Astrocyte (in vitro differentiated cells and primary cell): ENCODE data around the gene SUN1. TPM values are rescaled to one million over a fixed set of nuclear protein-coding genes. Genes with fewer than 3 reads are reported as not detected.

Experiments used
- DNase-seq: peaks from one replicate; pipeline ENCODE4 v3.0.0-alpha.2; 2010; ENCODE audit warnings: low read depth
- FAIRE-seq: peaks from 2 replicates; lab custom pipeline; 2011; peaks lifted over from hg19 to GRCh38; lab: Jason Lieb, UNC
- H2AFZ ChIP-seq: 2 replicates; pipeline ENCODE4 v1.6.0; 2012; ENCODE audit warnings: low read depth, low read length, inconsistent platforms
- H3K27ac ChIP-seq: 2 replicates; pipeline ENCODE4 v1.5.1; 2011; ENCODE audit warnings: low read depth, low read length, inconsistent platforms
- H3K27me3 ChIP-seq: 2 replicates; pipeline ENCODE4 v1.6.0; 2011; ENCODE audit warnings: low read length, inconsistent platforms; ENCODE audit not compliant: insufficient read depth
- H3K36me3 ChIP-seq: 2 replicates; pipeline ENCODE4 v1.5.1; 2011; ENCODE audit warnings: low read length, inconsistent platforms; ENCODE audit not compliant: insufficient read depth
- H3K4me1 ChIP-seq: 2 replicates; pipeline ENCODE4 v1.5.1; 2011; ENCODE audit warnings: low read length, inconsistent platforms; ENCODE audit not compliant: insufficient read depth
- H3K4me2 ChIP-seq: 2 replicates; pipeline ENCODE4 v1.6.0; 2012; ENCODE audit warnings: low read length, inconsistent platforms
- H3K4me3 ChIP-seq: 2 replicates; pipeline ENCODE4 v1.5.1; 2011; ENCODE audit warnings: low read depth, mild to moderate bottlenecking, low read length, inconsistent platforms; ENCODE audit not compliant: insufficient read depth
- H3K79me2 ChIP-seq: 2 replicates; pipeline ENCODE4 v1.6.0; 2012; ENCODE audit warnings: mild to moderate bottlenecking, low read length, inconsistent platforms; ENCODE audit not compliant: insufficient read depth
- H3K9ac ChIP-seq: 2 replicates; pipeline ENCODE4 v1.6.0; 2012; ENCODE audit warnings: mild to moderate bottlenecking, low read length, inconsistent platforms
- H3K9me3 ChIP-seq: 2 replicates; pipeline ENCODE4 v1.5.1; 2012; ENCODE audit warnings: low read depth, mild to moderate bottlenecking, low read length, inconsistent platforms; ENCODE audit not compliant: insufficient read depth
- H4K20me1 ChIP-seq: 2 replicates; pipeline ENCODE4 v1.6.0; 2012; ENCODE audit warnings: low read length, inconsistent platforms; ENCODE audit not compliant: insufficient read depth
- H3K27ac Mint-ChIP-seq: one replicate; pipeline ENCODE4 v1.8.0; 2021; ENCODE audit warnings: mild to moderate bottlenecking, mixed read lengths; ENCODE audit not compliant: unreplicated experiment
- H3K27me3 Mint-ChIP-seq: one replicate; pipeline ENCODE4 v1.8.0; 2021; ENCODE audit warnings: low read depth, mixed read lengths; ENCODE audit not compliant: unreplicated experiment
- H3K36me3 Mint-ChIP-seq: one replicate; pipeline ENCODE4 v1.8.0; 2021; ENCODE audit warnings: low read depth, mixed read lengths; ENCODE audit not compliant: unreplicated experiment
- H3K4me1 Mint-ChIP-seq: one replicate; pipeline ENCODE4 v1.8.0; 2021; ENCODE audit warnings: low read depth, mixed read lengths; ENCODE audit not compliant: unreplicated experiment
- H3K4me3 Mint-ChIP-seq: one replicate; pipeline ENCODE4 v1.8.0; 2021; ENCODE audit warnings: mild to moderate bottlenecking, moderate library complexity, mixed read lengths; ENCODE audit not compliant: unreplicated experiment
- H3K9me3 Mint-ChIP-seq: one replicate; pipeline ENCODE4 v1.8.0; 2021; ENCODE audit warnings: mild to moderate bottlenecking, mixed read lengths; ENCODE audit not compliant: unreplicated experiment
- EZH2 ChIP-seq: IDR thresholded peaks from 2 replicates; pipeline ENCODE4 v1.6.1; 2012; ENCODE audit warnings: mild to moderate bottlenecking, low read length, inconsistent platforms; ENCODE audit not compliant: insufficient read depth
- total RNA-seq: library from RNA; stranded (reverse); gene quantifications from 2 replicates; pipeline ENCODE4 v1.2.1, GENCODE V29; 2021
- TF ChIP-seq, protein P1 (sequence below): IDR thresholded peaks from 2 replicates; pipeline ENCODE4 v1.5.1; 2011; ENCODE audit warnings: low read depth, mild to moderate bottlenecking, inconsistent platforms, low read length, moderate library complexity; ENCODE audit not compliant: insufficient read depth

The SUN1 gene
- total RNA-seq, 1 donor from 2014 or later: 121 TPM

DNA sequence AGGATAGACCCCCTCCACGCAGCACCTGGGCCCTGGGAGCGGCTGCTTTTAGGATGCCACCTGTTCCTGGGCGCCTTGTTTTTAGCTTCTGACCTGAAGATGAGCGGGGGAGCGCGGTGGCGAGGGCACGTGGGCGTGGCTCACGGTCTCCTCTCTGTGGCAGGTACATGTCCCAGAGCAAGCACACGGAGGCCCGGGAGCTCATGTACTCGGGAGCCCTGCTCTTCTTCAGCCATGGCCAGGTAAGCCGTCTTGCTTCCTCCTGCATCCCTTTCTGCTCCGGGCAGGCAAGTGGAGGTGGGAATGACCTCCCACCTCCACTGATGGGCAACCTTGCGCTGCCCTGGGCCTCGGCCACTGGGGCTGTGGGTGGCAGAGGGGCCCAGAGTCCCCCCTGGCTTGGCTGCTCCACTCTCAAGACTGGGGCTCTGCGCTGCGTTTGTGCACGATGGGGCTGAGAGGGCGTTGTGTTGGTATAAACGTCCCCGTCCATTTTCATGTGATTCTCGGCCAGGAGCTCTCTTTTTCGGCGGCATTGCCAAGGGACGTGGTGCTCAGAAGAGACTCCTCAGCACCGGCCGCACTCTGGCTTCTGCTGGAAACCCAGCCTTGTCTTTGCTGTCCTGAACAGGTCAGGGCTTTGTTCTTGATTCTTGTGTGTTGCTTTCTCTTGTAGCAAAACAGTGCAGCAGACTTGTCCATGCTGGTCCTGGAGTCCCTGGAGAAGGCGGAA, 53.8 kb downstream of the SUN1 start:
- Histone ChIP-seq H3K36me3 (no peaks in the 10 kb centered on the region), H3K27me3 (no peaks in the 10 kb centered on the region), H4K20me1 (peaks cover 83% of the 10 kb centered on the region), H2AFZ (no peak overlapping the region), H3K27ac (no peak overlapping the region), H3K79me2 (peaks cover 74% of the 10 kb centered on the region), H3K4me2 (no peak overlapping the region), H3K9ac (no peak overlapping the region), H3K9me3 (no peaks in the 10 kb centered on the region), H3K4me3 (no peak overlapping the region), H3K4me1 (no peaks in the 10 kb centered on the region)
- Mint-ChIP-seq H3K27ac (no peak overlapping the region), H3K27me3 (no peaks in the 10 kb centered on the region), H3K4me1 (peaks cover 6% of the 10 kb centered on the region), H3K9me3 (no peaks in the 10 kb centered on the region), H3K4me3 (no peak overlapping the region), H3K36me3 (peaks cover 10% of the 10 kb centered on the region)
- FAIRE-seq: no peak
- DNase-seq: no peak
- TF ChIP-seq EZH2: no peak
- TF ChIP-seq, protein P1, sequence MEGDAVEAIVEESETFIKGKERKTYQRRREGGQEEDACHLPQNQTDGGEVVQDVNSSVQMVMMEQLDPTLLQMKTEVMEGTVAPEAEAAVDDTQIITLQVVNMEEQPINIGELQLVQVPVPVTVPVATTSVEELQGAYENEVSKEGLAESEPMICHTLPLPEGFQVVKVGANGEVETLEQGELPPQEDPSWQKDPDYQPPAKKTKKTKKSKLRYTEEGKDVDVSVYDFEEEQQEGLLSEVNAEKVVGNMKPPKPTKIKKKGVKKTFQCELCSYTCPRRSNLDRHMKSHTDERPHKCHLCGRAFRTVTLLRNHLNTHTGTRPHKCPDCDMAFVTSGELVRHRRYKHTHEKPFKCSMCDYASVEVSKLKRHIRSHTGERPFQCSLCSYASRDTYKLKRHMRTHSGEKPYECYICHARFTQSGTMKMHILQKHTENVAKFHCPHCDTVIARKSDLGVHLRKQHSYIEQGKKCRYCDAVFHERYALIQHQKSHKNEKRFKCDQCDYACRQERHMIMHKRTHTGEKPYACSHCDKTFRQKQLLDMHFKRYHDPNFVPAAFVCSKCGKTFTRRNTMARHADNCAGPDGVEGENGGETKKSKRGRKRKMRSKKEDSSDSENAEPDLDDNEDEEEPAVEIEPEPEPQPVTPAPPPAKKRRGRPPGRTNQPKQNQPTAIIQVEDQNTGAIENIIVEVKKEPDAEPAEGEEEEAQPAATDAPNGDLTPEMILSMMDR: no peak

DNA sequence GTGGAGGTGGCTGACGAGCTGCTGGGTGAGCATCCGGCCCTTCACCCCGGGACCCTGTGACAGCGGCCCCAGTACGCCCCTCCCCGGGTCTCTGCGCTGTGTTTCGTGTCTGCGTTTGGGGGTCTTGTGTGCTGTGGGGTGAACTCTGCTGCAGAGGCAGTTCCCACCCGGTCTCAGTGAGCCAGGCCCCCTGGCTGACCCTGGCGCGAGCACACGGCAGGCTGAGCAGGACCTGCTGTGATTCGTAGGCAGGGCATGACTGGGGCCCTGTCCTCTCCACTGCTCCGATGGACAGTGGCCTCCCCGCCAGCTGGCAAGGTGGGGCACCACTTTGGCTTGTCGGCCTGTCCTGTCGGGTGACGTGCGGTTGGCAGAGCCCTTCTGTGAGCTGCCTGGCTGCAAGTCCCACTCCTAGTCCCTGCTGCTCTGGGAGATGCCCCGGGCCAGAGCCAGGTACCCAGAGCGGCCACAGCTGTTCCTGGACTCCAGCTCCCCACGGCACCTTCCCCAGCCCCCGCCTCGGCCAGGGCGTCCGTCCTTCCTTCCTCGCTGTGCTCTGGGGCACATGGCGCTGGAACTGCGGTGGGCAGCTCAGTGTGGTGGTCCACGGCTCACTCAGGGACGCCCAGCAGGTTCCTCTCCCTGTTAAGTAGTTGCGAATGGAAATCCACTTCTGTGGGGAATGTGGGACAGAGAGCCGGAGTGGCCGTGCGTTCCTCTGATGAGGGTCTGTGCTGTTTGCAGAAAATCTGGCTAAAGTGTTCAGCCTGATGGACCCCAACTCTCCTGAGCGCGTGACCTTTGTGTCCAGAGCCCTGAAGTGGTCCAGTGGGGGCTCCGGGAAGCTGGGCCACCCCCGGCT, 54.6 kb downstream of the SUN1 start:
- Histone ChIP-seq H3K27ac (no peak overlapping the region), H3K4me2 (no peak overlapping the region), H3K4me3 (no peak overlapping the region), H3K27me3 (no peaks in the 10 kb centered on the region), H4K20me1 (peaks cover 76% of the 10 kb centered on the region), H3K9ac (no peak overlapping the region), H2AFZ (no peak overlapping the region), H3K36me3 (no peaks in the 10 kb centered on the region), H3K4me1 (no peaks in the 10 kb centered on the region), H3K9me3 (no peaks in the 10 kb centered on the region), H3K79me2 (peaks cover 66% of the 10 kb centered on the region)
- FAIRE-seq (no peak), DNase-seq (no peak)
- Mint-ChIP-seq H3K4me3 (no peak overlapping the region), H3K36me3 (peaks cover 11% of the 10 kb centered on the region), H3K27ac (no peak overlapping the region), H3K27me3 (no peaks in the 10 kb centered on the region), H3K9me3 (no peaks in the 10 kb centered on the region), H3K4me1 (peaks cover 5% of the 10 kb centered on the region)
- TF ChIP-seq, protein P1: no peak
- TF ChIP-seq EZH2: no peak
